Omental fat pad (tissue), 4 donors: ENCODE measurements around the gene ENPP6. TPM values are rescaled to one million over a fixed set of nuclear protein-coding genes. Genes with fewer than 3 reads are reported as not detected.
"Not testable (repeated sequence)": the region's sequence is repeated elsewhere in the genome, so short reads cannot be mapped to it uniquely, and the experiment has no call there.

Source experiments
- ATAC-seq: fragments of 150-250 bp; one replicate; pipeline ENCODE4 v1.9.1; 2016; ENCODE audit warnings: mild to moderate bottlenecking, moderate library complexity; ENCODE audit not compliant: low FRiP score
- DNase-seq: peaks from one replicate; pipeline ENCODE4 v3.0.0-alpha.2; 2019; ENCODE audit warnings: low spot score
- total RNA-seq, 4 donors: library from RNA; depleted of rRNA; stranded (reverse); fragments of >200 nt; gene quantifications; one replicate each; pipeline ENCODE4 v1.1.0, GENCODE V29; 2016
- TF ChIP-seq, protein P1 (sequence below), 3 donors: fragments of 450-650 bp; IDR thresholded peaks; one replicate each; pipeline ENCODE4 v1.5.1; 2016 to 2017; ENCODE audit warnings: antibody characterized with exemption in 3 of 3, mild to moderate bottlenecking in 3 of 3, moderate library complexity in 2 of 3

Gene ENPP6
- total RNA-seq, 4 donors from 2014 or later = 0.19 to 0.63 TPM; not detected in 2

GRCh38 chr4:184053434-184053833, 164.2 kb downstream of the ENPP6 start:
- ATAC-seq (no peak), DNase-seq (no peak)
- TF ChIP-seq, protein P1, sequence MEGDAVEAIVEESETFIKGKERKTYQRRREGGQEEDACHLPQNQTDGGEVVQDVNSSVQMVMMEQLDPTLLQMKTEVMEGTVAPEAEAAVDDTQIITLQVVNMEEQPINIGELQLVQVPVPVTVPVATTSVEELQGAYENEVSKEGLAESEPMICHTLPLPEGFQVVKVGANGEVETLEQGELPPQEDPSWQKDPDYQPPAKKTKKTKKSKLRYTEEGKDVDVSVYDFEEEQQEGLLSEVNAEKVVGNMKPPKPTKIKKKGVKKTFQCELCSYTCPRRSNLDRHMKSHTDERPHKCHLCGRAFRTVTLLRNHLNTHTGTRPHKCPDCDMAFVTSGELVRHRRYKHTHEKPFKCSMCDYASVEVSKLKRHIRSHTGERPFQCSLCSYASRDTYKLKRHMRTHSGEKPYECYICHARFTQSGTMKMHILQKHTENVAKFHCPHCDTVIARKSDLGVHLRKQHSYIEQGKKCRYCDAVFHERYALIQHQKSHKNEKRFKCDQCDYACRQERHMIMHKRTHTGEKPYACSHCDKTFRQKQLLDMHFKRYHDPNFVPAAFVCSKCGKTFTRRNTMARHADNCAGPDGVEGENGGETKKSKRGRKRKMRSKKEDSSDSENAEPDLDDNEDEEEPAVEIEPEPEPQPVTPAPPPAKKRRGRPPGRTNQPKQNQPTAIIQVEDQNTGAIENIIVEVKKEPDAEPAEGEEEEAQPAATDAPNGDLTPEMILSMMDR (IDR thresholded peaks at IDR 0.05) = no peak

- TF ChIP-seq, protein P1 (IDR thresholded peaks at IDR 0.05) = no peak
- no peak for DNase-seq
- ATAC-seq = no peak
These were observed 165.1 kb downstream of the ENPP6 start for GRCh38 chr4:184052616-184053015.

DNA sequence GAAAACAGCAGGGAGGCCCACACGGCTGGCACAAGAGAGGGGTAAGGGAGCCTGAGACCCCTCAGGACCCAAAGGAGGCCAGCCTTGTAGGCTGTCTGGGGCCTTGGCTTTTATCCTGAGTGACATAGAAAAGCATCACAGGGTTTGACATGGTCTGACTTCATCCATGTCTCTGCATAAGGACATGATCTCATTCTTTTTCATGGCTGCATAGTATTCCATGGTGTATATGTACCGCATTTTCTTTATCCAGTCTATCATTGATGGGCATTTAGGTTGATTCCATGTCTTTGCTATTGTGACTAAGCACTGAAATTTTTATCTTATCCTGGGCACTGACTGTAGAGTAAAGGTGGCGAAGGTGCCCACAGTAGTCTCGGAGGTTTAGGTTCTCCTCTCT, 166.4 kb downstream of the ENPP6 start:
- ATAC-seq, DNase-seq: not testable (repeated sequence)

- no peak for ATAC-seq
- TF ChIP-seq, protein P1 (IDR thresholded peaks at IDR 0.05) = no peak
- DNase-seq = no peak
These were observed 171.5 kb downstream of the ENPP6 start for GRCh38 chr4:184046148-184046547.

DNA sequence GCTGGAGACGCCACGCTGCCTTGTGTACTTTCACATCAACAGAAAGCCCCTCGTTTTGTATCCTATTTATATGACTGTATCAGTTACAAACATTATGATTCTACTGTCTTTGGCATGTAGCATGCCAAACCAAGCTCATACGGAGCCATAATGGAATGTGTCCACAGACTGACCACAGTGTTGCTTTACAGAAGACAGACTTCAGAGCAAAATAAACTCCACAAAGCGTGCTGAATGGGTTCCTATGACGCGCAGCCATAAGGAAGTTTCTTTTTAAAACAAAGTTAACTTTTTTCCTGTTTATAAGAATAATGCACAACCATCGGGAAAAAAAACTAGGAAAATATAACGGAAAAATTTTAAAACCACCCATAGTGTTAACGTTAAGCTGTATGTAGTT, 176.5 kb downstream of the ENPP6 start:
- no peak for DNase-seq

DNA sequence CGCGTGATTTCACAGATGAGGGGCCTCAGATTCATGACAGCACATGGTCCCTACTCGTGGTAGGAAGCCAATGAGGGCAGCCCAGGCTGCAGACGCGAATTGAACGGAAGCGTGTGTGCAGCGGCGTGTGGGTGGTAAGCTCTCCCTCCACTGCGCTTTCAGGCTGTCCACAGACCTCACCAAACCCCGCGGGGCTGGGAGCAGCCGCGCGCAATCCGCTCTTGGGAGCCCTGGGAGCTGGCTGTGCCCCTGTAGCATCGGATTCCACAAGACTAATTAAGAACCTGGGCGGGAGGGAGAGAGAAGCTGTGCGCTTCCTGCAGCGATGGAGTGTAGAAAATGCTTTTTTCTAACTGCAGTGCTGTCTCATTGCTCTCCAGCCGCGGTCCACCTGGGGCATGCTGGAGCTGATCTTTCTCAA, 177.7 kb downstream of the ENPP6 start:
- no peak for DNase-seq
- ATAC-seq = no peak
- TF ChIP-seq, protein P1 (IDR thresholded peaks at IDR 0.05) = no peak

More for the DNA sequence above, 176.5 kb downstream of the ENPP6 start:
- TF ChIP-seq, protein P1 (IDR thresholded peaks at IDR 0.05) = no peak
- no peak for ATAC-seq
